SH-SY5Y (cell line): ENCODE results near the gene DPPA4.

Experiments used
- GATA2 ChIP-seq: IDR thresholded peaks from 2 replicates; pipeline ENCODE4 v1.6.1; 2011; ENCODE audit warnings: mild to moderate bottlenecking, low read depth, low read length
- GATA3 ChIP-seq: IDR thresholded peaks from 2 replicates; pipeline ENCODE4 v1.6.1; 2011; ENCODE audit warnings: low read depth, mild to moderate bottlenecking, low read length, moderate library complexity

- TF ChIP-seq GATA2: no peak
- no peak for TF ChIP-seq GATA3
Observed at GRCh38 chr3:109353057-109353456, 15.7 kb upstream of the DPPA4 start.
